SK-N-SH (cell line): Measurements from ENCODE around the gene NKIRAS1. TPM values are rescaled to one million over a fixed set of nuclear protein-coding genes. Genes with fewer than 3 reads are reported as not detected.

Experiments used
- CTCF ChIA-PET: fragments of 300-600, 350-600 bp; formaldehyde crosslinking; extraction: SDS; loops from one replicate; lab custom pipeline; 2021; lab: Yijun Ruan, JAX
- POLR2A ChIA-PET: fragments of 350-600 bp; sonication (Branson Sonifier 250); formaldehyde crosslinking; extraction: SDS; loops from one replicate; lab custom pipeline; 2020; ENCODE audit warnings: antibody characterized with exemption, inconsistent platforms; lab: Yijun Ruan, JAX
- DNase-seq: peaks from one replicate; pipeline ENCODE4 v3.0.0; 2012
- H2AFZ ChIP-seq: fragments of 200-600 bp; sonication (generic); 2 replicates; pipeline ENCODE4 v1.8.1; 2016; ENCODE audit warnings: antibody characterized with exemption, mild to moderate bottlenecking, low read depth
- H3F3A ChIP-seq: fragments of 200-600 bp; sonication (generic); replicated peaks from 2 replicates; pipeline ENCODE3; 2016; ENCODE audit warnings: antibody characterized with exemption, mild to moderate bottlenecking; ENCODE audit not compliant: insufficient read depth
- H3K27ac ChIP-seq, 2 experiments: fragments of 200-500 bp in 1 of 2; fragments of 200-600 bp in 1 of 2; sonication (Bioruptor generic) in 1 of 2; sonication (generic), shearing (Covaris generic) in 1 of 2; 2 replicates each; pipeline versions ENCODE4 v1.5.1 to v1.6.1; 2014 to 2016; ENCODE audit warnings: low read depth in 2 of 2, inconsistent platforms in 1 of 2, low read length in 1 of 2, mild to moderate bottlenecking in 1 of 2, mixed read lengths in 1 of 2
- H3K27me3 ChIP-seq: fragments of 200-600 bp; sonication (generic), shearing (Covaris generic); 2 replicates; pipeline ENCODE4 v1.6.1; 2016; ENCODE audit warnings: mixed run types; ENCODE audit not compliant: insufficient read depth
- H3K36me3 ChIP-seq, 2 experiments: fragments of 200-500 bp in 1 of 2; fragments of 200-600 bp in 1 of 2; sonication (Bioruptor generic) in 1 of 2; sonication (generic) in 1 of 2; replicated peaks in 1 of 2; 2 replicates each; pipeline versions ENCODE3 to v1.5.1; 2014 to 2016; ENCODE audit warnings: low read length in 1 of 2, mild to moderate bottlenecking in 1 of 2; ENCODE audit not compliant: insufficient read depth in 2 of 2, control insufficient read depth in 1 of 2
- H3K4me1 ChIP-seq, 2 experiments: fragments of 200-500 bp in 1 of 2; fragments of 200-600 bp in 1 of 2; sonication (Bioruptor generic) in 1 of 2; sonication (generic), shearing (Covaris generic) in 1 of 2; 2 replicates each; pipeline versions ENCODE4 v1.5.1 to v1.6.1; 2014 to 2016; ENCODE audit warnings: low read depth in 1 of 2, low read length in 1 of 2, mixed run types in 1 of 2; ENCODE audit not compliant: insufficient read depth in 2 of 2, control insufficient read depth in 1 of 2
- H3K4me2 ChIP-seq: fragments of 200-600 bp; sonication (generic), shearing (Covaris generic); 2 replicates; pipeline ENCODE4 v1.6.1; 2017; ENCODE audit warnings: mixed run types
- H3K4me3 ChIP-seq, 2 experiments: fragments of 200-500 bp in 1 of 2; fragments of 200-600 bp in 1 of 2; sonication (Bioruptor generic) in 1 of 2; sonication (generic), shearing (Covaris generic) in 1 of 2; 2 replicates each; pipeline versions ENCODE4 v1.5.1 to v1.8.1; 2014 to 2016; ENCODE audit warnings: low read depth in 2 of 2, inconsistent platforms in 1 of 2, low read length in 1 of 2, mild to moderate bottlenecking in 1 of 2, mixed read lengths in 1 of 2, moderate library complexity in 1 of 2
- H3K79me2 ChIP-seq: fragments of 200-600 bp; sonication (generic); 2 replicates; pipeline ENCODE4 v1.8.1; 2017; ENCODE audit warnings: mild to moderate bottlenecking; ENCODE audit not compliant: insufficient read depth
- H3K9ac ChIP-seq: fragments of 200-600 bp; sonication (generic); 2 replicates; pipeline ENCODE4 v1.6.1; 2017; ENCODE audit warnings: mixed run types
- H3K9me2 ChIP-seq: fragments of 200-600 bp; sonication (generic); 2 replicates; pipeline ENCODE4 v1.6.1; 2017; ENCODE audit warnings: mixed run types
- H3K9me3 ChIP-seq: fragments of 200-600 bp; sonication (generic); 2 replicates; pipeline ENCODE4 v1.6.1; 2017; ENCODE audit warnings: mixed run types, mild to moderate bottlenecking, moderate library complexity
- H4K20me1 ChIP-seq: fragments of 200-600 bp; sonication (generic); 2 replicates; pipeline ENCODE4 v1.6.1; 2017; ENCODE audit warnings: mild to moderate bottlenecking, mixed run types; ENCODE audit not compliant: insufficient read depth
- ELF1 ChIP-seq: IDR thresholded peaks from 2 replicates; pipeline ENCODE4 v1.4.0; 2012
- EP300 ChIP-seq, 2 experiments: IDR thresholded peaks; 2 replicates each; pipeline versions ENCODE4 v1.4.0 to v1.6.1; 2012; ENCODE audit warnings: borderline replicate concordance in 1 of 2, low read depth in 1 of 2, low read length in 1 of 2
- EZH2phosphoT487 ChIP-seq: fragments of 200-600 bp; sonication (generic); IDR thresholded peaks from 2 replicates; pipeline ENCODE4 v1.6.1; 2017; ENCODE audit warnings: low read depth, mixed run types, mild to moderate bottlenecking, antibody characterized with exemption, moderate library complexity, borderline replicate concordance
- FOXJ3 ChIP-seq: sonication (generic); formaldehyde crosslinking; IDR thresholded peaks from 2 replicates; pipeline ENCODE4 v1.5.1; 2020; ENCODE audit warnings: mild to moderate bottlenecking, missing genetic modification reagents
- FOXM1 ChIP-seq: IDR thresholded peaks from 2 replicates; pipeline ENCODE4 v1.4.0; 2012; ENCODE audit warnings: low read depth, mild to moderate bottlenecking
- GATA2 ChIP-seq: sonication (generic); formaldehyde crosslinking; IDR thresholded peaks from 2 replicates; pipeline ENCODE4 v1.5.0; 2020; ENCODE audit warnings: mild to moderate bottlenecking, missing genetic modification reagents
- MEF2A ChIP-seq: IDR thresholded peaks from 2 replicates; pipeline ENCODE4 v1.4.0; 2012; ENCODE audit warnings: low read depth, borderline replicate concordance
- MXI1 ChIP-seq: IDR thresholded peaks from 2 replicates; pipeline ENCODE4 v1.6.1; 2012; ENCODE audit warnings: mild to moderate bottlenecking, low read depth, low read length, improper control_type of control experiment
- NFIC ChIP-seq: IDR thresholded peaks from 2 replicates; pipeline ENCODE4 v1.4.0; 2012; ENCODE audit warnings: borderline replicate concordance
- NRF1 ChIP-seq: IDR thresholded peaks from 2 replicates; pipeline ENCODE4 v1.6.1; 2012; ENCODE audit warnings: low read depth, mild to moderate bottlenecking, low read length
- PBX3 ChIP-seq: IDR thresholded peaks from 2 replicates; pipeline ENCODE4; 2012
- POLR2AphosphoS5 ChIP-seq: IDR thresholded peaks from 2 replicates; pipeline ENCODE4 v1.6.1; 2012; ENCODE audit warnings: low read depth, low read length
- RCOR1 ChIP-seq: fragments of 150-350 bp; IDR thresholded peaks from 2 replicates; pipeline ENCODE4 v1.6.1; 2017; ENCODE audit warnings: antibody characterized with exemption, low read length
- RFX5 ChIP-seq: IDR thresholded peaks from 2 replicates; pipeline ENCODE4 v1.6.1; 2012; ENCODE audit warnings: mild to moderate bottlenecking, improper control_type of control experiment, low read length
- SIN3A ChIP-seq: IDR thresholded peaks from 2 replicates; pipeline ENCODE4 v1.6.1; 2012; ENCODE audit warnings: low read depth, mild to moderate bottlenecking, low read length, moderate library complexity, borderline replicate concordance
- SMC3 ChIP-seq: IDR thresholded peaks from 2 replicates; pipeline ENCODE4 v1.6.1; 2012; ENCODE audit warnings: low read depth, low read length, improper control_type of control experiment
- TAF1 ChIP-seq: IDR thresholded peaks from 2 replicates; pipeline ENCODE4 v1.6.1; 2012; ENCODE audit warnings: low read depth, mild to moderate bottlenecking, low read length, moderate library complexity, borderline replicate concordance
- USF1 ChIP-seq: IDR thresholded peaks from 2 replicates; pipeline ENCODE4 v1.4.0; 2012; ENCODE audit warnings: low read depth, borderline replicate concordance
- USF2 ChIP-seq: fragments of 150-350 bp; IDR thresholded peaks from 2 replicates; pipeline ENCODE4 v1.6.1; 2017; ENCODE audit warnings: antibody characterized with exemption, low read length, low read depth, borderline replicate concordance
- ZBTB33 ChIP-seq: IDR thresholded peaks from 2 replicates; pipeline ENCODE4 v1.4.0; 2012; ENCODE audit warnings: low read depth, borderline replicate concordance
- WGBS: methylation state at CpG from one replicate; pipeline ENCODE4 v1.1.6; 2017; ENCODE audit warnings: low lambda C conversion rate; 5-methylcytosine and 5-hydroxymethylcytosine counted together
- polyA plus RNA-seq, 3 experiments: library from polyadenylated mRNA; depleted of rRNA; stranded (reverse); fragments of >200 nt; gene quantifications; 2 replicates each; pipeline ENCODE4 v1.2.3, GENCODE V29; 2012

The NKIRAS1 gene
- polyA plus RNA-seq, 1 of the 3 experiments (the other 2 are of a cell fraction) = 8.1 TPM

- Histone ChIP-seq H3K9me2 (no peaks in the 10 kb centered on the region), H3K9me3 (no peaks in the 10 kb centered on the region), H3K4me2 (no peak overlapping the region), H3K9ac (no peak overlapping the region), H3K4me3 (no peak overlapping the region), H3K36me3 (no peaks in the 10 kb centered on the region), H3K79me2 (no peaks in the 10 kb centered on the region), H3F3A (no peaks in the 10 kb centered on the region), H3K27me3 (no peaks in the 10 kb centered on the region), H3K27ac (no peak overlapping the region), H3K4me1 (peaks cover 0 to 2% of the 10 kb centered on the region in 2 experiments; a peak in 1 of 4 replicates), H4K20me1 (no peaks in the 10 kb centered on the region), H2AFZ (no peak overlapping the region)
- POLR2A ChIA-PET = no interaction called here
- CTCF ChIA-PET = no interaction called here
- 89% methylated on average over 4 of the region's 4 CpGs for WGBS
- TF ChIP-seq SMC3 (no peak), GATA2 (CRISPR knock-in tag) (no peak), MEF2A (no peak), ELF1 (no peak), ZBTB33 (no peak), SIN3A (no peak), FOXM1 (no peak), MXI1 (no peak), POLR2AphosphoS5 (no peak), EP300 (IDR thresholded peaks at IDR 0.05; ENCODE audit: borderline replicate concordance in 1 of 2, low read depth in 1 of 2, low read length in 1 of 2) (no peak), USF2 (no peak), EZH2phosphoT487 (no peak), RCOR1 (no peak)
- DNase-seq = no peak
Observed at GRCh38 chr3:23932571-23932970, 15.8 kb upstream of the NKIRAS1 start.

GRCh38 chr3:23931597-23931996, 14.8 kb upstream of the NKIRAS1 start:
- POLR2A ChIA-PET = no interaction called here

More at GRCh38 chr3:23931597-23931996, 14.8 kb upstream of the NKIRAS1 start:
- CTCF ChIA-PET = no interaction called here
- DNase-seq = no peak
- Histone ChIP-seq H3K4me1 (peaks cover 0 to 2% of the 10 kb centered on the region in 2 experiments; a peak in 1 of 4 replicates), H3K79me2 (no peaks in the 10 kb centered on the region), H4K20me1 (no peaks in the 10 kb centered on the region), H3K4me3 (no peak overlapping the region), H2AFZ (no peak overlapping the region), H3K36me3 (no peaks in the 10 kb centered on the region), H3K4me2 (no peak overlapping the region), H3K27me3 (no peaks in the 10 kb centered on the region), H3F3A (no peaks in the 10 kb centered on the region), H3K27ac (no peak overlapping the region), H3K9ac (no peak overlapping the region), H3K9me3 (no peaks in the 10 kb centered on the region), H3K9me2 (no peaks in the 10 kb centered on the region)
- 76% methylated on average over 3 of the region's 3 CpGs for WGBS
- no peak for TF ChIP-seq MEF2A
- no peak for TF ChIP-seq ELF1
- TF ChIP-seq NRF1 = no peak
- TF ChIP-seq USF1 = no peak
- TF ChIP-seq PBX3 = no peak
- TF ChIP-seq SIN3A = no peak
- TF ChIP-seq NFIC = no peak
- no peak for TF ChIP-seq SMC3
- TF ChIP-seq ZBTB33 = no peak
- TF ChIP-seq POLR2AphosphoS5 = no peak
- no peak for TF ChIP-seq FOXJ3
- no peak for TF ChIP-seq EP300 (IDR thresholded peaks at IDR 0.05; ENCODE audit: borderline replicate concordance in 1 of 2, low read depth in 1 of 2, low read length in 1 of 2)
- no peak for TF ChIP-seq RFX5
- TF ChIP-seq TAF1 = no peak
- TF ChIP-seq RCOR1 = no peak
